ENCODE measurements around the gene CNTNAP5.

Gene CNTNAP5

DNA sequence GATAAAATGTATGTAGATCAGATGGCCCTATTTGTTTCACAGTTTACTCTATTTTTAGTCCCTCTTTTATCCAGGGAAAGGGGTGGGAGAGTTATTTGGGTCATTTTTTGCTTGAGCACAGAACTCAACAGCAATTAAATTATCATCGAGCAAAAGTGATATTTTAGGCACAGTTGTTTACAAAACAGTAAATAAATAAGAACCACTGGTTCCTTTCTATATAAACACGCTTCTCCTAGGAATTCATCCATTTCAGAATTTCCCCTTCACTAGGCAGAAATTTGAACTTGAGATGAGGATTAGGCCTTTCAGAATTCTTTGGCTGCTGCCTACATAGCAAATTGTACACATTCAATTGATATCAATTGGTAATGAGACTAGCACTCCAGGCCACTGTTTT lies 812.4 kb downstream of the CNTNAP5 start:
- DNase-seq = no peak

DNA sequence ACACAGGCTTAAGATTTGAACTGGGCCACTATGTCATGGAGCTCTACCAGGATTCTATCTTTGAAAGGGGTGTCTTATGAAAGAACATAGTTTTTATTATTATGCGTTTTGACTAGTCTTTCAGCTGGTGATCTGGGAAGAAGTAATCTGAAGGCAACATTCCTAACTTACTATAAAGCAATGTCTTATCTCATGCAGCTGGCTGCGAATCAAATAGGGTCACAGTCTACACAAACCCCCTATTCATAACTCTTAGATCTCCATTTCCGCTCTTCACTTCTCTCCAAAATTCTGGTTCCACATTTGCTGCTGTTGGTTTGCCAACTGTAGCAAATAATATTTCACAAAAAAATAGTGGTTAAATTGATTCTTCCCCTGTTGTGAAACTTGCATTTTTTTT lies 813.3 kb downstream of the CNTNAP5 start:
- DNase-seq = no peak

DNA sequence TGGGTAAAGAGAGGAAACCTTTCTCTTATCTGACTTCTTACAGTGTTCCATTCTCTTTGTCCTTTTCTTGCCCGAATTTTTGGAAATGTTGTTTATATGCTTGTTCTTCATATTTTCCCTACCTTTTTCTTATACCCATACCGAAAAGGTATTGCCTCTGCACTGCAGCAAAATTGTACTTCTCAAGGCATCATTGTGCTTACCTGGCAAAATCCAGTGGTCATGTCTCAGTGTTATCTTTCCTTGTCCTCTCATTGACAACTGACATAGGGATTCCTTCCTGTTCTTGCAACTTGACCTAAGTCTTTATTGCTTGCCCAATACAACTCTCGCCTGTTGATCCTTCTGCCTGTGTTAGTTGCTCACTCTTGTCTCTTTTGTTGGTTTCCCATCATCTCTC lies 842.2 kb downstream of the CNTNAP5 start:
- no peak for DNase-seq

DNA sequence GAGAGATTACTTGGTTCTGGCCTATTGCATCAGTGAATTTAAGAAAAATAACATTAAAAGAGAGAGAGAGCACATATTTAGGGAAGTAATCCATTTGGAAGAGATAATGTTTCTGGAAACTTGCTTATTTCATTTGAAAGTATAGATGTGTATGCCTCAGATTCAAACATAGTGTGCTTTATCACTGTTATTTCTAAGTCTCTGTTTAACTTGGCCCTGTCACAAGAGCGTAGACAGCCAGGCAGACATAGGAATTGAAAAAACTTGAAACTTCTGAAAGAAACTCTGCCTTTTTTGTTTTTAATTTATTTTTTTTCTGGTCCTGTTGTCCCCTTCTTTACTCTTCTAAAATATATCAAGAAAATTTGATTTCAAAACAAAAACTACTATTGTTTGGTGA lies 849.1 kb downstream of the CNTNAP5 start:
- no peak for DNase-seq

DNA sequence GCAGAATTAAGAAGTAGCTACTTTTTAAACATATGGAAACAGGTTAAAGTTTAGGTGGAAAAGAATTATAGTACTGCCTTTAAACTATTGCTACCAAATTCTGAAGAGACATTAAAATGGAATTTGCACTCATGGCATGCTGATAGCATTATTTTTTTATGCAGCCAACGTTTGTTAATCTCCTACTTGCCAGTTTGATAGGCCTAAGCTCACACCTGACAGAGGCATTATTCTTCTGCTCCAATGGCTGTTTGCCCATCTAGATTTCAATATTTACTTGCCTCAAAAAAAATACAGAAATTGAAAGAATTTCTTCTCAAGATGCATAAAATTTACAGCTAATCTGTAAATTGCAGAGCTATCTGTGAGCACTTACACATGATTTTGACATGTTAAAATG lies 849.6 kb downstream of the CNTNAP5 start:
- no peak for DNase-seq

DNA sequence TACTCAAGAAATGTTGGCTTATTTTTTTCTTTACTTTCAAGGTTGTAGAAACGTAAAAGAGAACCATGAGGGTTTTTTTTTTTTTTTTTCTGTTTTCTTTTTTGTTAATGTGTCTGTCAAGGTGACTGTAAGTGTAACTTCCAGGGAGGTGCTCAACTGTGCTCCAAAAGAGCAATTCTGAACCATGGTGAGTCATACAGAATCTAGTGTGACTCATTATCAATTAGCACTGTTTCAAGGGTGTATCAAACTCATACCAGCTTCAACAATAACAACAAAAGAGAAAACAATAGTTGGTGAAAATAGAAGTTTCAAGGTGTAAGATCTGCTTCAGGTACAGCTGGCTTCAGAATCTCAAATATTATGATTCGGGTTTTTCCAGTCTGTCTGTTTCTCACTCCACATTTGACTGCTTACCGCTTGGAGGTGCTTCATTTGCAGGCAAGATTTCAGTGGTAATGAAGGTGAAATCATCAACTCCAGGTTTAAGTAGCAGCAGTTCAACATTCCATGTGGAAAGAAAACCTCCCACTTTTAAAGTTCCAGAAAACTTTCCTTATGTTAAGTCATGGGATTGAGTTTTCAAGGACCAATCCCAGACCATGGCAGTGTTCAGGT lies 850.6 kb downstream of the CNTNAP5 start:
- no peak for DNase-seq

DNA sequence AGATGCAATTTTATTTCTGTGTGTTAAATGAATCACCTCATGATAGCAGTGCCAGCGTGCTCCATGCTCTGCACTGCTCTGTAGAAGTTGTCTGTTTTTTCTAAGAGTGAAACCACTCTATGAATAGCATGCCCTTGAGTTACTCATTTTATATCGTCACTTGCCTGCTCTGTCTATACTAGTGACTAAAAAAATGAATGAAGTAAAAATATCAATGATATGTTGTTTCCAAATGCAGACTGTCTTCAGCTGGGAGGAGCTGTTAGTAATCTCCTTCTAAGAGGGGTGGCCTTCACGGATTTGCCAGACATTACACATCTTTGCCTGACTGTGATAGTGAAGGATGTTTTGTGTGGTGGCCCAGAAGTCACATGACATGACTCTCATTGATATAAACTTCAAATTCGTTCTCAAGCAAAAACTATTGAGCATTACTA lies 852.1 kb downstream of the CNTNAP5 start:
- DNase-seq = no peak

DNA sequence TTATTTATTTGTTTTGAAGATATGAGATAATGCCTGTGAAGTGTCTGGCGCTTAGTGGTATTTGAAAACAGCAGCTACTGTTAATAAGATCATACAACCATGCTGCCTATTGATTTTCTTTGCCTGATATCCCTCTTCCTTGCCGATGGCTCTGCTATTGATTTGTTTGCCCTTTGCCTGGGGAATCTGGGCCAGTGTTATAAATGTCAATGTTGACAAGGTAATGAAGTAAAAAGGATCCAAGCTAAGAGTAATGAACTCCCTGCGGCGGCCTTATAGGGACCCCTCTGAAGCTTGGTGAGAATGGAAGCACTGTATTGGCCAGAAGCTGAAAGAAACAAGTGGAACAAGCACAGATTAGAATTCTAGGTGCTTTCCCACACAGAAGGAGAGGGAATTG lies 854.6 kb downstream of the CNTNAP5 start:
- DNase-seq = no peak

DNA sequence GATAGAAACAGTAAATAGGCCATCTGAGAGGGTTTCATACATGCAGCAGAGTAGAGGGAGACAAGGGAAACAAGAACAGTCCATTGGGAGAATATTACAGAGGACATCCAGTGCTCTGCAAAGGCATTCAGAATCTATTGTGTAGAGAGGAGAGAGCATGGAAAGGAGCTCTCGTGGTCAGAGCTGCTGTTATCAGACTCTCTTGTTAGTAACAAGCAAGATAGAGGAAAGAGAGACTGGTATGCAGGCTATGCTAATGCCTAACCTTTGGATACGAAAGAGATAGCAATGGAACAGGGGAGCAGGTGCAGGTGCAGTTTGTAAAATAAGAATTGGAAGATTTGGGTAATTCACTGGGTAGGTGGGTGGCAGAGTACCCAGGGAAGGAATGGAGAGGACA lies 855.9 kb downstream of the CNTNAP5 start:
- no peak for DNase-seq

DNA sequence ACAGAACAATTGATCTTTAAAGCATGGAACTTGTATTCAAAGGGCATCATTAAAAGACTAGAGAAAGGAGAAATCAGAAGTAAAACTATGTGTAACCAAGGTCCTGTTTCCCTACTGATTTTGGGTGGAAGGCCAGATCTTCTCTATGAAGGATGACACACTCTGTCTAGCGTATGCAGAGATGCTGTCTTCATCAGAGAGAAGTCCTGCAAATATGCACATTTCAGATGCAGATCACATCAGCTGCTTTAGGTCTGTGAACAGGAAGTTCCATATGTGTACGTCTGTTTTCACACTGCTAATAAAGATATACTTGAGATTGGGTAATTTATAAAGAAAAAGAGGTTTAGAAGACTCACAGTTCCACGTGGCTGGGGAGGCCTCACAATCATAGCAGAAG lies 857.3 kb downstream of the CNTNAP5 start:
- DNase-seq = no peak

DNA sequence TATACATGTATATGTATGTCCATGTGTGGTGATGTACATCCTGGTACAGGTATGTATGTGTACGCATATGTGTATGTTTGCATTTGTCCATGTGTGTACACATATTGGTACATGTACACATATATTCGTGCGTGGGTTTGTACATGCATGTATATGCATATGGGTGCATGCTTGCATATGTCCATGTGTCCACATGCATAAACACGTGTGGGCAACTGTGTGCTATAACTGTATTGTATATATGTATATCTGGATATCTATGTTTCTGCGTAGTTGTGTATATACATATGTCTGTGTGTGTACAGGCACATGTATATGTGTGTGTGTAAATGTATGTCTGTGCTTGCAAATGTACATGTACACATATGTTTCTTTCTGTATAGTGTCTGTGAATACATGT lies 858.5 kb downstream of the CNTNAP5 start:
- no peak for DNase-seq

DNA sequence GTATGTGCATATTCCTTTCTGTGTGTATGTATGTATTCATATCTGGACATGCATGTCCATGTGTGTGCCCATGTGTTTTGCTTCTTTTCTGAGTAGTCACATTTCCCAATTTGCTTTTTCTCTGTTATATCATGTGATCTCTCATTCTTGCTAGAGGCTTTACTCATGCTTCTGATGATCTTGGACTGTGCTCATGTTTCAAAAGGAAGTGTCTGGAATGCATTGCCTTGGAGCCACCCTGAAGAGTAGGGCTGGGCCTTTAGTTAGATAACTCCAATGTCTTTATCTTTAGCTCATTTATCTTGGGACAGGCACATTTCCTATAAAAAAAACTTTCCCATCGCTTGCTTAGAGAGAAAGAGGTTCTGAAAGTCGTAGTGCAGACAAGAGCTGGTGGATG lies 859.2 kb downstream of the CNTNAP5 start:
- no peak for DNase-seq

DNA sequence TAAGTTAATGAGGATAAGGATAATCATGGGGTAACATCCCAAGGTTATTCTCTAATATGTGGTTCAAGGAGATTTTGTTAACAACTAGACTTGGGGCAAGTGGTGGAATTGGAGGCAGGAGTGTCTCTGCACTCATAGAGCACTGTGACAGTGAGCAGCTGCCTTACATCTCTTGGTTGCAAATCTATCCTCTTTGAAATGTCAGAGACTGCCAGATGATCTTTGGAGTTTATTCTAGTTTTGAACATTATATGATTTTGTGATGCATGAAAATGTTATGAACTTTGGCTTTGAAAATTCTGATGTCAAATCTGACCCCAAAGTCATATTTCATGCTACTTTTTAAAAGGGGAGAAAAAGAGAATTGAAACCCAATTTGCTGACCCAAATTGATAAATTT lies 861.1 kb downstream of the CNTNAP5 start:
- DNase-seq = no peak

DNA sequence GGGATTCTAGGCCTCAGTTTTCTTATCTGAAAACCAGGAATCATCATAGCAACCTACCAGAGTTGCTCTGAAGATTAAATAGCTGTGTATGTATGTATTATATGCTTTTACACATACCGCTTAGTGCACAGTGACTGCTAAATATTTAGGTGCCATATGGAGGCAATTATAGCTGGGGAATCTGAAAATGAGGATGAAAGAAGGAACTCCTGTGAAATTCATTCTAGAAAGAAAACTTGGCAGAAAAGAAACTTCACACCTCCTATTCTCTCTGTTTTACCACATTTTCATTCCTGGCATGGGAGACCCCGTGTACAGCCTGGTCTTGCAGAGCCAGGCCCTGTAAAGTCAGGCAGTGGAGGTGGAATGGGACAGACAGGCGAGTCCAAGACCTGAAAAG lies 862.4 kb downstream of the CNTNAP5 start:
- DNase-seq = no peak

DNA sequence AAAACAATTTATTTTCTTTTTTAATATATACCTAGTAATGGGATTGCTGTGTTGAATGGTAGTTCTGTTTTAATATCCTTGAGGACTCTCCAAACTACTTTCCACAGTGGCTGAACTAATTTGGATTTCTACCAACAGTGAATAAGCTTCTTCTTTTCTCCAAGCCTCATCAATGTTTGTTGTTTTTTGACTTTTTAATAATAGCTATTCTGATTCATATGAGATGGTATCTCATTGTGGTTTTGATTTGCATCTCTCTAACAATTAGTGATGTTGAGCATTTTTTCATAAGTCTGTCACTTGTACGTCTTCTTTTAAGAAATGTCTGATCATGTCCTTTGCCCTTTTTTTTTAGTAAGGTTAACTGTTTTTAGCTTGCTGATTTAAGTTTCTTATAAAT lies 863.3 kb downstream of the CNTNAP5 start:
- no peak for DNase-seq

DNA sequence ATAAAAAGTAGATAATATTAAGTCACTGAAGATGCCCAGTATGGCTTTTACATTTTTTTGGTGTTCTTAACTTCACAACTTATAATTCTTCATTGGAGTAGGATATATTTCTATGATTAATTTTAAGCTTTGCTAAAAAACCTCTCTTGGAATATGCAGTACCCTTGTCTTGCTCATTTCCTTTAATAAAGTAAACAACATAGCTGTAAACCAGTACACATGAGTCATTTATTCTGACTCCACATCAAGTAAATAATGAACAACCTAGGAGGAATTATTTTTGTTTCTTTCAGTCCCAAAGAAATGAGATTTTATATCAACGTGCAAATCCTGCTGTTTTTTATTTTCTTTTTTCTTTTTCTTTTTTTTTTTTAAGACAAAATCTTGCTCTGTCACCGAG lies 869.1 kb downstream of the CNTNAP5 start:
- no peak for DNase-seq

DNA sequence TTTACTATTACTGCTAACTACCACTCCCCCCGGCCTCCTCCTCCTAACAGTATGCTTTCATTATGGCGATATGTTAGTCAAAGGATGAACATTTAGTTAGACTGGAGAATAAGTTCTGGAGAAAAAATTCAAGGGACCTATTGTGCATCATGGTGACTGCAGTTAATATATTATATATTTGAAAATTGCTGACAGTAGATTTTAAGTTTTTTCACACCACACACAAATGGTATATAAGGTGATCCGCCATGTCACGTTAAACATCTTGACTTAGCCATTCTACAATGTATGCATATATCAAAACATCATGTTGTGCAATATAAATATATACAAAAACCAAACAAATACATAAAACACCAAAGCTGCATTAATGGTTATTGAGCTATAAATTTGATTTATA lies 873.7 kb downstream of the CNTNAP5 start:
- DNase-seq = no peak

DNA sequence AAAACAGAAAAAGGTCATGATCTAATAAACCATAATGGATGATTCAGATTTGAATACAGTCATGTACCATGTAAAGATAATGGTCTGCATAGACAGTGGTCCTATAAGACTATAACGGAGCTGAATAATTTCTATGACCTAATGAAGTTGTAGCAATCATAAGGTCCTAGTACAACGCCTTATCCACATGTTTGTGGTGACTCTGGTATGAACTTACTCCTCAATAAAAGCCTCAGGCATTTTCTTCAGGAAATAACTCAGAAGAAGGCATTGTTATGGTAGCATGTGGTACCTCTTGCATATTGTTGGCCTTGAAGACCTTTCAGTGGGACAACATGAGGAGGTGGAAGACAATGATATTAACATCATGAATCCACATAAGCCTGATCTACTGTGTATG lies 883.3 kb downstream of the CNTNAP5 start:
- no peak for DNase-seq

DNA sequence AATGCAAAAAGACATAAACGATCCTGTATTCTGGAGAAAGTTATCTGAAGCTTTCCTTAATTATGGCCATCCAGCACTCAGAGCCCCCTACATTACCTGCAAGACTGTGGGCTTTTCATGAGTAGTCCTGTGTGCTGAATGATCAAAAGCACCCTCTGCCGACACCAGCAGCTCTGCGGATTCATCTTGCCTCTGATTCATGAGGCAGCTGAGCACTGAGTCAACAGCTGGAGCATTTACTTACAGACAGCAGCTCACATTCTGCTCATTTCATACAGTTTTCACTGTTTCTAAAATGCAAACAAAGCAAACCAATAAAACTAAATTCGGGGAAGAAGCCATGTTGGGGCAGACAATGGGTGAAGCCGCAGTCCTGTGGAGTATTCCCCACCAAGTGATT lies 886.5 kb downstream of the CNTNAP5 start:
- no peak for DNase-seq

DNA sequence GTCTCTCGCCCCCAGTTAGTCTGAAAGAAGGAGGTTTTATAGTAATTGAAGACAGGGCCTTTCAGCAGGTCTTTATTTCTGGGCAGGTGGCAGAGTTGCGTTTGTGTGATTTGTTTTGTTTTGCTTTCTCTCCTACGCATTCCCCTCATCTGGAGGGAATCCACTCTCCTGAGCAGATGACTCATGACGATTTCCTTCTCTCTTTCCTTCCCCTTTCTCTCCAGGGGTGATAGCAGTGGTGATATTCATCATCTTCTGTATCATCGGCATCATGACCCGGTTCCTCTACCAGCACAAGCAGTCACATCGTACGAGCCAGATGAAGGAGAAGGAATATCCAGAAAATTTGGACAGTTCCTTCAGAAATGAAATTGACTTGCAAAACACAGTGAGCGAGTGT lies 888.8 kb downstream of the CNTNAP5 start:
- DNase-seq = no peak

DNA sequence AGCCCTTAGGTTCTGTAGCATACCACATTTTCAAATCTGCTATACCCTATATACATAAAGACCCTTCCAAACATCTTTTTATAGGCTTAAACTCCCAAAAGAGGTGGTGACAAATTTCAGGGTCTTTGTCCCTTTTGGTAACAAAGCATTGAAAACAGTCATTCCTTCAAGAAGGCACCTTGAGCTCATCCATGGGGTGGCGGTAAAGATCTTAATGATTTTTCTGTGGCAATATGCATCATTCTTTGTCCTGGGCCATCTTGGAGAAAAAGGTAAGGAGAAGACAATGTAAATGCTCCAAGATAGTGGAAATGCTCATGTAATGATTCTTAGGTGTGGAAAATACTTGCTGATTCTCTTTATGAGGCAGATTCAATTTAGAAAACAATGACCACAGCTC lies 890.5 kb downstream of the CNTNAP5 start:
- DNase-seq = no peak

DNA sequence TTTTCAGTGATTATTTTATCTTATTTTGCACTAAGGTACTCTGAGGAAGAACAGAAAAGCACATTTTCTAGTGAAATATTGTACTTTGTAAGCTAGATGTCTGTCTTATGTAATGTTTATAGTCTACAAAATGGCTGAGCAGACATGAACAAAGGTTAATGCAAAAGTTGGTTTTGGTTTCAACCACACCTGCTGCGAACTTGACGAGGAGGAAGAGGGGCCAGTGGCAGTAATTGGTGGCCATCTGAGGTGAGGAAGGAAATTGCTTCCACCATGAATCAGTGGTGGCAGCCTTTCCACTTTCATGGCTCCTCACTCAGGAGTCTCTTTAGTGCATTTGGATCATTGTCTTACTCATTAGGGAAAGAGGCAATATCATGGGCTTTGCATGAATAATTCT lies 894.2 kb downstream of the CNTNAP5 start:
- DNase-seq = no peak

DNA sequence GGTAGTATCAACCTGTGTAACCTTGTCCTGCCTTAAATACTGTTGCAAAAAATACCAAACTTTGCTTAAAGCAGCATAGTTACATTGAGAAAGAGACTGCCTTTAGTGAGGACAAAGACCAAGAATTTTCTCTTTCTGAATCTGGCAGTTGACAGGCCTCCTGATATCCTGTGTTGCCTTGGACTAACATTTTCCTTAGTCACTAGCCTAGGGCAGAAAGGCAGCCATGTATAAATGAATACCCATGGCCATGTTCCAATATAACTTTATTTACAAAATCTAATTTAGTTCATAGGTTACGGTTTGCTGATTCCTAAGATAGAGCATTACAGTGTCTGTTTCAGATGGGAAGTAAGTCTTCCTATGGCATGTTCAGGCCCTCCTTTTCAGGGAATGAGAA lies 895.4 kb downstream of the CNTNAP5 start:
- no peak for DNase-seq

DNA sequence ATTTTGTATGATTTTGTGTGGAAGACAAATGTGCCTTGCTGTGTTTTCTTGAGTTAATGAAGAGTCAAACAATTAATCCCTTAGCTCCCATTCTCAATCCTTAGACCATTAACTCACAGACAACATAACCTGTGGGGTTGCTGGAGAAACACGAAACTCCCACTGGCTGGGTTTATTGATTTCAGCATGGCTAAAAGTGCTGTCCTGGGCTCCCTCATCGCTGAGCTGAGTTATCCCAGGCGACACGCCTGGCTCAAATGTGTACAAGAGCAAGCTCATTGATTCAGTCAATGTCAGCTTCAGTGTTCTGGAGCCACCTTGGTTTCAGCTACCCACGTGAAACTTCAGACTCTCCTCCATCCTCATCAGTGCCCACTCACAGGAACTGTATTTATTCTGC lies 896.1 kb downstream of the CNTNAP5 start:
- DNase-seq = no peak

DNA sequence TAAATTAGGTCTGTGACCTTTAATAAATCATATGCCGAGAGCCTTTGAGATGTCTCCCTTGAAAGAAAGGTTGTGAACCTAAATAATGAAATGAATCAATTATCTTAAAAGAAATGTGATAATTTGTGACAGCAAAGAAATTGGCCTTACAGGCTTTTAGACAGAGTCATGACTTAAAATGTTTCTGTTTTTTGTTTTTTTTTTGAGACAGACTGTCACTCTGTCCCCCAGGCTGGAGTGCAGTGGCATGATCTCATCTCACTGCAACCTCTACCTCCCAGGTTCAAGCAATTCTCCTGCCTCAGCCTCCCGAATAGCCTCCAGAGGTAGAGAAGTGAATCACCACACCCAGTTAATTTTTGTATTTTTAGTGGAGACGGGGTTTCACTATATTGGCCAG lies 898.0 kb downstream of the CNTNAP5 start:
- DNase-seq = no peak

DNA sequence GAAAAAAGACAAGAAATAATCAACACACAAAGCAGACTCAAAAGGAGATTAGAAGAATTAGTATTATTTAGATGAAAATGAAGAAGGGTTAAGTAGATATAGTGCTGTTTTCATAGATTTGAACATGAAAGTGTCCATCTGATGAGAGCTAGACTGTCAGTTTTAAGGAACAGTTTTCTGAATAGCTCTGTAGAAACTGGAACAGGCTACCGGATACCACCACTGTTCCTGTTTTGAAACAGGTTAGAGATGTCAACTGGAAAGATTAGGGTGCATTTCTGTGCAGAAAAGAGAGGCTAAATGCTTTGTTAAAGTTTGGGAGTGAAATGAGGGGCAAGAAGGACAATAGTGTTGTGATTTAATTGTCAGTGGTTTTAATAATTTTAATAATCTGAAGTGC lies 908.8 kb downstream of the CNTNAP5 start:
- no peak for DNase-seq

All from hematopoietic multipotent progenitor cell treated with erythropoietin and hydrocortisone succinate and interleukin-3 and kit ligand, for 8 days (in vitro differentiated cells).